ENCODE data around the gene TMEM41B.

- TF ChIP-seq TAF1 (IDR thresholded peaks at IDR 0.05; ENCODE audit: borderline replicate concordance, insufficient read depth, low read length) (no peak), REST (IDR thresholded peaks at IDR 0.05; ENCODE audit: insufficient read depth in 1 of 2, low read depth in 2 of 2, low read length in 2 of 2) (no peak), POLR2AphosphoS5 (IDR thresholded peaks at IDR 0.05; ENCODE audit: low read depth, low read length) (no peak), SIN3A (IDR thresholded peaks at IDR 0.05; ENCODE audit: borderline replicate concordance, insufficient read depth, low read length) (no peak), FOXP2 (optimal IDR thresholded peaks at IDR 0.05; ENCODE audit: borderline replicate concordance, extremely low read depth, extremely low read length, insufficient read depth) (no peak)
Observed at GRCh38 chr11:9347100-9347499, 32.7 kb upstream of the TMEM41B start.

Data from PFSK-1 (cell line).